Nephron (organoid): ENCODE data around the gene NOTUM.
A peak's percentile ranks its signal among the peaks of the same experiment; 100 is the strongest.

Experiments used
- H3K27ac Mint-ChIP-seq, 3 experiments: 2 replicates each; pipeline ENCODE4 v1.8.0; 2020; ENCODE audit warnings: mixed read lengths in 3 of 3, mild to moderate bottlenecking in 2 of 3, moderate library complexity in 1 of 3
- H3K27me3 Mint-ChIP-seq: 2 replicates; pipeline ENCODE4 v1.8.0; 2021; ENCODE audit warnings: low read depth, mild to moderate bottlenecking, moderate library complexity, mixed read lengths
- H3K36me3 Mint-ChIP-seq: 2 replicates; pipeline ENCODE4 v1.8.0; 2020; ENCODE audit warnings: low read depth, mixed read lengths
- H3K4me1 Mint-ChIP-seq: 2 replicates; pipeline ENCODE4 v1.8.0; 2020; ENCODE audit warnings: mixed read lengths
- H3K4me3 Mint-ChIP-seq, 3 experiments: 2 replicates each; pipeline ENCODE4 v1.8.0; 2020; ENCODE audit warnings: mild to moderate bottlenecking in 3 of 3, mixed read lengths in 3 of 3, moderate library complexity in 2 of 3
- H3K9me3 Mint-ChIP-seq: 2 replicates; pipeline ENCODE4 v1.8.0; 2020; ENCODE audit warnings: mixed read lengths
- TF ChIP-seq, protein P1 (sequence below), 3 experiments: fragments of 200-600 bp; sonication (generic); IDR thresholded peaks; one replicate each; pipeline ENCODE4 v1.5.0; 2021; ENCODE audit warnings: antibody characterized with exemption in 3 of 3; ENCODE audit not compliant: unreplicated experiment in 3 of 3

Gene NOTUM

GRCh38 chr17:81993729-81994592 is 33.0 kb upstream of the NOTUM start:
- Mint-ChIP-seq H3K27me3 (no peaks in the 10 kb centered on the region), H3K4me3 (peak overlapping the region in 1 of 3 experiments; percentile 36), H3K27ac (peak overlapping the region in 1 of 3 experiments; percentile 74), H3K9me3 (no peaks in the 10 kb centered on the region), H3K4me1 (peaks cover 36% of the 10 kb centered on the region), H3K36me3 (peaks cover 23% of the 10 kb centered on the region)
- TF ChIP-seq, protein P1, sequence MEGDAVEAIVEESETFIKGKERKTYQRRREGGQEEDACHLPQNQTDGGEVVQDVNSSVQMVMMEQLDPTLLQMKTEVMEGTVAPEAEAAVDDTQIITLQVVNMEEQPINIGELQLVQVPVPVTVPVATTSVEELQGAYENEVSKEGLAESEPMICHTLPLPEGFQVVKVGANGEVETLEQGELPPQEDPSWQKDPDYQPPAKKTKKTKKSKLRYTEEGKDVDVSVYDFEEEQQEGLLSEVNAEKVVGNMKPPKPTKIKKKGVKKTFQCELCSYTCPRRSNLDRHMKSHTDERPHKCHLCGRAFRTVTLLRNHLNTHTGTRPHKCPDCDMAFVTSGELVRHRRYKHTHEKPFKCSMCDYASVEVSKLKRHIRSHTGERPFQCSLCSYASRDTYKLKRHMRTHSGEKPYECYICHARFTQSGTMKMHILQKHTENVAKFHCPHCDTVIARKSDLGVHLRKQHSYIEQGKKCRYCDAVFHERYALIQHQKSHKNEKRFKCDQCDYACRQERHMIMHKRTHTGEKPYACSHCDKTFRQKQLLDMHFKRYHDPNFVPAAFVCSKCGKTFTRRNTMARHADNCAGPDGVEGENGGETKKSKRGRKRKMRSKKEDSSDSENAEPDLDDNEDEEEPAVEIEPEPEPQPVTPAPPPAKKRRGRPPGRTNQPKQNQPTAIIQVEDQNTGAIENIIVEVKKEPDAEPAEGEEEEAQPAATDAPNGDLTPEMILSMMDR (IDR thresholded peaks at IDR 0.05; ENCODE audit: unreplicated experiment in 3 of 3): no peak

- peaks cover 18% of the 10 kb centered on the region for H3K36me3 Mint-ChIP-seq
- peak overlapping the region in 1 of 3 experiments; percentile 14 for H3K4me3 Mint-ChIP-seq
- H3K27me3 Mint-ChIP-seq: no peaks in the 10 kb centered on the region
- H3K27ac Mint-ChIP-seq: peak overlapping the region; percentile 83 to 86 (median 86)
- H3K9me3 Mint-ChIP-seq: no peaks in the 10 kb centered on the region
- TF ChIP-seq, protein P1 (IDR thresholded peaks at IDR 0.05; ENCODE audit: unreplicated experiment in 3 of 3): no peak
- H3K4me1 Mint-ChIP-seq: peaks cover 28% of the 10 kb centered on the region
These were observed 31.5 kb upstream of the NOTUM start for GRCh38 chr17:81992306-81993102.

- Mint-ChIP-seq H3K27ac (peak overlapping the region; percentile 83 to 86 (median 86)), H3K27me3 (no peaks in the 10 kb centered on the region), H3K4me3 (peak overlapping the region in 1 of 3 experiments; percentile 23), H3K4me1 (peaks cover 28% of the 10 kb centered on the region), H3K36me3 (peaks cover 20% of the 10 kb centered on the region), H3K9me3 (no peaks in the 10 kb centered on the region)
- TF ChIP-seq, protein P1 (IDR thresholded peaks at IDR 0.05; ENCODE audit: unreplicated experiment in 3 of 3): no peak
These were observed 30.8 kb upstream of the NOTUM start for GRCh38 chr17:81991684-81992305.

- Mint-ChIP-seq H3K4me3 (peak overlapping the region in 2 of 3 experiments; percentile 1 to 31), H3K27me3 (no peaks in the 10 kb centered on the region), H3K27ac (peak overlapping the region in 2 of 3 experiments; percentile 83 to 86), H3K36me3 (peaks cover 25% of the 10 kb centered on the region), H3K9me3 (no peaks in the 10 kb centered on the region), H3K4me1 (peaks cover 28% of the 10 kb centered on the region)
- TF ChIP-seq, protein P1 (IDR thresholded peaks at IDR 0.05; ENCODE audit: unreplicated experiment in 3 of 3): no peak
These were observed 30.1 kb upstream of the NOTUM start for GRCh38 chr17:81990836-81991683.

- H3K27ac Mint-ChIP-seq: no peak overlapping the region
- no peak overlapping the region for H3K4me3 Mint-ChIP-seq
- H3K4me1 Mint-ChIP-seq: peaks cover 16% of the 10 kb centered on the region
- TF ChIP-seq, protein P1 (IDR thresholded peaks at IDR 0.05; ENCODE audit: unreplicated experiment in 3 of 3): no peak
- no peaks in the 10 kb centered on the region for H3K9me3 Mint-ChIP-seq
- peaks cover 35% of the 10 kb centered on the region for H3K36me3 Mint-ChIP-seq
- no peaks in the 10 kb centered on the region for H3K27me3 Mint-ChIP-seq
These were observed 26.3 kb upstream of the NOTUM start for GRCh38 chr17:81987161-81987770.
